ENCODE measurements around the gene L1CAM.

DNA sequence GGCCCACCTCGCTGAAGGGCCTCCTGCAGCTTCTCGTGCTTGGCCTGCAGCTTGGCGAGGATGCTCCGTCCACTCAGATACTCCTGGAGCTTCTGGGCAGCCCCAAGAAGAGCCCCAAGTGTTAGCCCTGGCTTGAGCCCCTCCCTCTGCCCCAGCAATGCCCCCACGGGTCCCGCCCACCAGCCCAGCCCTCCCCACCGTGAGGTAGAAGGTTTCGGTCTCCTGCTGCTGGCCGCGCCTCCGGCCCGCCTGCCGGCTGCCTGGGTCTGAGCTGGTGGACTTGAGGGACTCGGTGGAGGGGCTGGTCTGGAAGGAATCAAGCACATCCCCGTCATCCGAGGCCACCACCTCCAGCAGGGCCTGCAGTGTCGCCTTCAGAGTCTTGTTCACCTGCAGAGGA is 27.2 kb upstream of the L1CAM start:
- TF ChIP-seq ZNF24 (tag by site-specific recombination; IDR thresholded peaks at IDR 0.05) = no peak
- no peak for TF ChIP-seq KLF16 (tag by site-specific recombination; IDR thresholded peaks at IDR 0.05)
- TF ChIP-seq CTCF (tag by site-specific recombination; IDR thresholded peaks at IDR 0.05) = no peak
- no peak for TF ChIP-seq ZNF449 (tag by site-specific recombination; IDR thresholded peaks at IDR 0.05)
- TF ChIP-seq, protein P1, sequence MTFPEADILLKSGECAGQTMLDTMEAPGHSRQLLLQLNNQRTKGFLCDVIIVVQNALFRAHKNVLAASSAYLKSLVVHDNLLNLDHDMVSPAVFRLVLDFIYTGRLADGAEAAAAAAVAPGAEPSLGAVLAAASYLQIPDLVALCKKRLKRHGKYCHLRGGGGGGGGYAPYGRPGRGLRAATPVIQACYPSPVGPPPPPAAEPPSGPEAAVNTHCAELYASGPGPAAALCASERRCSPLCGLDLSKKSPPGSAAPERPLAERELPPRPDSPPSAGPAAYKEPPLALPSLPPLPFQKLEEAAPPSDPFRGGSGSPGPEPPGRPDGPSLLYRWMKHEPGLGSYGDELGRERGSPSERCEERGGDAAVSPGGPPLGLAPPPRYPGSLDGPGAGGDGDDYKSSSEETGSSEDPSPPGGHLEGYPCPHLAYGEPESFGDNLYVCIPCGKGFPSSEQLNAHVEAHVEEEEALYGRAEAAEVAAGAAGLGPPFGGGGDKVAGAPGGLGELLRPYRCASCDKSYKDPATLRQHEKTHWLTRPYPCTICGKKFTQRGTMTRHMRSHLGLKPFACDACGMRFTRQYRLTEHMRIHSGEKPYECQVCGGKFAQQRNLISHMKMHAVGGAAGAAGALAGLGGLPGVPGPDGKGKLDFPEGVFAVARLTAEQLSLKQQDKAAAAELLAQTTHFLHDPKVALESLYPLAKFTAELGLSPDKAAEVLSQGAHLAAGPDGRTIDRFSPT (tag by site-specific recombination; IDR thresholded peaks at IDR 0.05) = no peak

Measured in HEK293 (cell line).